GM12878 (cell line): ENCODE data around the gene CMTM4. TPM values are rescaled to one million over a fixed set of nuclear protein-coding genes. Genes with fewer than 3 reads are reported as not detected.

Experiments used
- ATAC-seq: fragments of 200-7000 bp; cut with Tn5 transposase; 3 replicates; pipeline ENCODE4 v1.9.1; 2020; ENCODE audit warnings: mild to moderate bottlenecking, moderate library complexity
- BruUV-seq: library from RNA; stranded (reverse); fragments of 400-500 nt; replicated peaks from 2 replicates; lab custom pipeline; 2021; lab: Mats Ljungman, UMichigan
- CTCF ChIA-PET: fragments of 300-600 bp; sonication (Branson Sonifier 250); formaldehyde crosslinking; extraction: SDS; loops from one replicate; lab custom pipeline; 2021; ENCODE audit warnings: inconsistent platforms; lab: Yijun Ruan, JAX
- POLR2A ChIA-PET: fragments of 350-600 bp; formaldehyde crosslinking; extraction: SDS; loops from one replicate; lab custom pipeline; 2021; ENCODE audit warnings: inconsistent platforms; lab: Charles Lee
- RAD21 ChIA-PET: fragments of 300-600 bp; sonication (Branson Sonifier 250); formaldehyde crosslinking; loops from one replicate; lab custom pipeline; 2023; ENCODE audit warnings: antibody characterized with exemption; ENCODE audit not compliant: unreplicated experiment; lab: Charles Lee
- SMC1A ChIA-PET: fragments of 300-600 bp; sonication (Branson Sonifier 250); formaldehyde crosslinking; loops from one replicate; lab custom pipeline; 2023; ENCODE audit not compliant: unreplicated experiment, uncharacterized antibody; lab: Charles Lee
- DNase-seq: peaks from one replicate; pipeline ENCODE4 v3.0.0-alpha.2; 2011; ENCODE audit warnings: low read depth, low spot score
- FAIRE-seq: peaks from 3 replicates; lab custom pipeline; 2011; peaks lifted over from hg19 to GRCh38; lab: Jason Lieb, UNC
- H2AFZ ChIP-seq: 2 replicates; pipeline ENCODE4 v1.6.0; 2011; ENCODE audit warnings: low read depth, low read length, control low read depth; ENCODE audit not compliant: control insufficient read depth
- H3K27ac ChIP-seq: 2 replicates; pipeline ENCODE4 v1.5.1; 2011; ENCODE audit warnings: control low read depth; ENCODE audit not compliant: control insufficient read depth, insufficient read depth
- H3K27me3 ChIP-seq, 2 experiments: replicated peaks in 1 of 2; 2 replicates each; pipeline versions ENCODE4 v1.6.0 to v1.6.1; 2011; ENCODE audit warnings: low read length in 1 of 2; ENCODE audit not compliant: control insufficient read depth in 2 of 2, insufficient read depth in 2 of 2
- H3K36me3 ChIP-seq, 2 experiments: 2 replicates each; pipeline ENCODE4 v1.5.1; 2011; ENCODE audit warnings: low read length in 1 of 2; ENCODE audit not compliant: control insufficient read depth in 2 of 2, insufficient read depth in 2 of 2
- H3K4me1 ChIP-seq: 2 replicates; pipeline ENCODE4 v1.6.1; 2011; ENCODE audit warnings: mild to moderate bottlenecking, low read length, moderate library complexity, mixed read lengths; ENCODE audit not compliant: control insufficient read depth, insufficient read depth
- H3K4me2 ChIP-seq: 2 replicates; pipeline ENCODE4 v1.6.0; 2011; ENCODE audit warnings: control low read depth; ENCODE audit not compliant: control insufficient read depth, insufficient read depth
- H3K4me3 ChIP-seq: fragments of 200-600 bp; sonication (generic); 2 replicates; pipeline ENCODE4 v1.5.1; 2016
- H3K79me2 ChIP-seq: 2 replicates; pipeline ENCODE4 v1.6.0; 2011; ENCODE audit warnings: low read length; ENCODE audit not compliant: control insufficient read depth, insufficient read depth
- H3K9ac ChIP-seq: 2 replicates; pipeline ENCODE4 v1.8.0; 2011; ENCODE audit warnings: low read length, control low read depth, mixed read lengths; ENCODE audit not compliant: control insufficient read depth, insufficient read depth
- H3K9me3 ChIP-seq: replicated peaks from 3 replicates; pipeline ENCODE4 v1.5.1; 2011; ENCODE audit warnings: mild to moderate bottlenecking, low read length; ENCODE audit not compliant: control insufficient read depth, insufficient read depth
- H4K20me1 ChIP-seq: 2 replicates; pipeline ENCODE4 v1.6.0; 2011; ENCODE audit not compliant: control insufficient read depth, insufficient read depth
- HDAC2 ChIP-seq: fragments of 200-600 bp; sonication (generic); IDR thresholded peaks from 2 replicates; pipeline ENCODE4 v1.6.1; 2017
- MYB ChIP-seq: fragments of 150-350 bp; IDR thresholded peaks from 2 replicates; pipeline ENCODE4 v1.6.1; 2014; ENCODE audit warnings: mild to moderate bottlenecking, low read depth, low read length, borderline replicate concordance
- RAD21 ChIP-seq: IDR thresholded peaks from 2 replicates; pipeline ENCODE4 v1.6.1; 2011; ENCODE audit warnings: mild to moderate bottlenecking, low read depth, low read length, moderate library complexity; ENCODE audit not compliant: insufficient read depth
- RB1 ChIP-seq: fragments of 450-650 bp; formaldehyde crosslinking; IDR thresholded peaks from 2 replicates; pipeline ENCODE4 v1.6.1; 2017; ENCODE audit warnings: mild to moderate bottlenecking, borderline replicate concordance
- SIX5 ChIP-seq: IDR thresholded peaks from 2 replicates; pipeline ENCODE4 v1.6.1; 2011; ENCODE audit warnings: mild to moderate bottlenecking, low read depth, low read length, moderate library complexity; ENCODE audit not compliant: severe bottlenecking
- SMAD1 ChIP-seq: fragments of 450-650 bp; IDR thresholded peaks from 2 replicates; pipeline ENCODE4 v1.6.1; 2018; ENCODE audit warnings: mild to moderate bottlenecking, low read depth; ENCODE audit not compliant: partially characterized antibody
- SP1 ChIP-seq: IDR thresholded peaks from one replicate; pipeline ENCODE4 v1.6.1; 2011; ENCODE audit warnings: low read depth, low read length
- TARDBP ChIP-seq: IDR thresholded peaks from 2 replicates; pipeline ENCODE4 v1.6.1; 2016; ENCODE audit warnings: borderline replicate concordance
- TCF7 ChIP-seq: IDR thresholded peaks from 2 replicates; pipeline ENCODE4 v1.6.1; 2014; ENCODE audit warnings: antibody characterized with exemption, borderline replicate concordance
- ZNF207 ChIP-seq: fragments of 450-650 bp; IDR thresholded peaks from 2 replicates; pipeline ENCODE4 v1.6.1; 2014; ENCODE audit warnings: antibody characterized with exemption, mild to moderate bottlenecking, borderline replicate concordance
- WGBS: methylation state at CpG from one replicate; pipeline ENCODE4 v1.1.6; 2016; ENCODE audit warnings: low lambda C conversion rate; ENCODE audit not compliant: insufficient replicate concordance, insufficient coverage; ENCODE audit errors: missing lambda C conversion rate; 5-methylcytosine and 5-hydroxymethylcytosine counted together
- in situ Hi-C: fragments of 300-500 bp; cut with MboI; formaldehyde crosslinking; loops from 9 replicates; pipeline ENCODE4 v1.14.3; 2018; ENCODE audit warnings: mixed read lengths
- intact Hi-C: fragments of 100-400 bp; cut with micrococcal nuclease; formaldehyde crosslinking; loops from one replicate; pipeline ENCODE4 v1.14.2; 2022; ENCODE audit not compliant: unreplicated experiment
- polyA plus RNA-seq, 11 experiments: library from polyadenylated mRNA; depleted of rRNA in 4 of 11; unstranded in 6 of 11; stranded (reverse) in 5 of 11; fragments of >200 nt; fragmentation: Nextera tagmentation in 4 of 11; fragmentation: Illumina TruSeq in 1 of 11; extraction: Ambion mirVana in 4 of 11; extraction: Trizol in 1 of 11; gene quantifications; 1 replicate in 1 of 11; 2 replicates in 10 of 11; pipeline versions ENCODE4 v1.2.1 to v1.2.3, GENCODE V29; 2011 to 2016; ENCODE audit warnings: inconsistent platforms in 2 of 11, missing spikeins in 2 of 11, low read depth in 1 of 11
- total RNA-seq, 4 experiments: library from RNA; depleted of rRNA in 3 of 4; stranded (reverse); fragments of >200 nt in 3 of 4; fragmentation: Illumina TruSeq in 1 of 4; extraction: Trizol in 1 of 4; gene quantifications; 2 replicates each; pipeline versions ENCODE4 v1.2.1 to v1.2.3, GENCODE V29; 2013 to 2021
- TF ChIP-seq, protein P1 (sequence below): fragments of 450-650 bp; IDR thresholded peaks from 2 replicates; pipeline ENCODE4 v1.6.1; 2016; ENCODE audit warnings: mild to moderate bottlenecking, moderate library complexity, borderline replicate concordance

Gene CMTM4
- total and polyA plus RNA-seq, 10 of the 15 experiments (the other 5 are each of a cell fraction or from before 2014, with no cell fraction given), result 0.02 to 0.43 (median 0.15) TPM; not detected in 2

DNA sequence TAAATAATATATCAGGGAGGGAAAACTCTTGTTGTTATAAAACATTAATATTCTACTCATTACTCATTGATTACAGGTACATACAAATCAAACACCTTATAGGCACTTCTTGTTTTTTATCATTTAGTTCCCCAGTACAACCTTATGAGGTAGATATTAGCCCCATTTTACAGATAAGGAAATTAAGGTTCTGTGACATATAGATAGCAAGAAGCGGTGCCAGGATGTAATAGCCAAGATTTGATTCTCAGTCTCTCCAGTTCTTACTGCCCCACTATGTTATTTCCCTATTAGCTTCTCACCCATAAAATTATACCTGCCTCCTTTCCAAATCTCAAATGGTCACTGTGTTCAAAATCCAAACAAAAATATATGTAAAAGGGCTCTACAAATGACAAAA lies 55.2 kb downstream of the CMTM4 start:
- FAIRE-seq (no peak), DNase-seq (no peak), ATAC-seq (no peak)
- WGBS, result 38% methylated on average over 1 of the region's 1 CpG
- ChIA-PET POLR2A (no interaction called here), CTCF (interaction anchor here (0.7 kb wide), 1 partner anchor 20 kb away, joined by 3 read pairs; no protein-coding TSS in a partner anchor), SMC1A (no interaction called here), RAD21 (no interaction called here)
- Histone ChIP-seq H4K20me1 (no peaks in the 10 kb centered on the region; the same call in 1 of the 2 replicates), H3K27me3 (peaks cover 0 to 1% of the 10 kb centered on the region in 2 experiments; a peak in 2 of 4 replicates), H3K79me2 (no peaks in the 10 kb centered on the region), H3K9ac (no peak overlapping the region), H3K9me3 (no peaks in the 10 kb centered on the region), H3K36me3 (no peaks in the 10 kb centered on the region), H3K4me3 (no peak overlapping the region), H3K4me2 (no peak overlapping the region), H3K27ac (no peak overlapping the region), H3K4me1 (no peaks in the 10 kb centered on the region), H2AFZ (no peak overlapping the region)
- TF ChIP-seq ZNF207 (no peak), TCF7 (no peak), RAD21 (no peak), MYB (no peak), SIX5 (no peak), SMAD1 (no peak), TARDBP (no peak), HDAC2 (no peak), RB1 (no peak), SP1 (no peak)
- TF ChIP-seq, protein P1, sequence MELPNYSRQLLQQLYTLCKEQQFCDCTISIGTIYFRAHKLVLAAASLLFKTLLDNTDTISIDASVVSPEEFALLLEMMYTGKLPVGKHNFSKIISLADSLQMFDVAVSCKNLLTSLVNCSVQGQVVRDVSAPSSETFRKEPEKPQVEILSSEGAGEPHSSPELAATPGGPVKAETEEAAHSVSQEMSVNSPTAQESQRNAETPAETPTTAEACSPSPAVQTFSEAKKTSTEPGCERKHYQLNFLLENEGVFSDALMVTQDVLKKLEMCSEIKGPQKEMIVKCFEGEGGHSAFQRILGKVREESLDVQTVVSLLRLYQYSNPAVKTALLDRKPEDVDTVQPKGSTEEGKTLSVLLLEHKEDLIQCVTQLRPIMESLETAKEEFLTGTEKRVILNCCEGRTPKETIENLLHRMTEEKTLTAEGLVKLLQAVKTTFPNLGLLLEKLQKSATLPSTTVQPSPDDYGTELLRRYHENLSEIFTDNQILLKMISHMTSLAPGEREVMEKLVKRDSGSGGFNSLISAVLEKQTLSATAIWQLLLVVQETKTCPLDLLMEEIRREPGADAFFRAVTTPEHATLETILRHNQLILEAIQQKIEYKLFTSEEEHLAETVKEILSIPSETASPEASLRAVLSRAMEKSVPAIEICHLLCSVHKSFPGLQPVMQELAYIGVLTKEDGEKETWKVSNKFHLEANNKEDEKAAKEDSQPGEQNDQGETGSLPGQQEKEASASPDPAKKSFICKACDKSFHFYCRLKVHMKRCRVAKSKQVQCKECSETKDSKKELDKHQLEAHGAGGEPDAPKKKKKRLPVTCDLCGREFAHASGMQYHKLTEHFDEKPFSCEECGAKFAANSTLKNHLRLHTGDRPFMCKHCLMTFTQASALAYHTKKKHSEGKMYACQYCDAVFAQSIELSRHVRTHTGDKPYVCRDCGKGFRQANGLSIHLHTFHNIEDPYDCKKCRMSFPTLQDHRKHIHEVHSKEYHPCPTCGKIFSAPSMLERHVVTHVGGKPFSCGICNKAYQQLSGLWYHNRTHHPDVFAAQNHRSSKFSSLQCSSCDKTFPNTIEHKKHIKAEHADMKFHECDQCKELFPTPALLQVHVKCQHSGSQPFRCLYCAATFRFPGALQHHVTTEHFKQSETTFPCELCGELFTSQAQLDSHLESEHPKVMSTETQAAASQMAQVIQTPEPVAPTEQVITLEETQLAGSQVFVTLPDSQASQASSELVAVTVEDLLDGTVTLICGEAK, result no peak
- no TSS peak for BruUV-seq
- intact Hi-C loops, result no loop called here
- in situ Hi-C loops, result no loop called here
